ENCODE data around the gene RIIAD1.
"Not testable (repeated sequence)": the region's sequence is repeated elsewhere in the genome, so short reads cannot be mapped to it uniquely, and the experiment has no call there.

RIIAD1 gene

DNA sequence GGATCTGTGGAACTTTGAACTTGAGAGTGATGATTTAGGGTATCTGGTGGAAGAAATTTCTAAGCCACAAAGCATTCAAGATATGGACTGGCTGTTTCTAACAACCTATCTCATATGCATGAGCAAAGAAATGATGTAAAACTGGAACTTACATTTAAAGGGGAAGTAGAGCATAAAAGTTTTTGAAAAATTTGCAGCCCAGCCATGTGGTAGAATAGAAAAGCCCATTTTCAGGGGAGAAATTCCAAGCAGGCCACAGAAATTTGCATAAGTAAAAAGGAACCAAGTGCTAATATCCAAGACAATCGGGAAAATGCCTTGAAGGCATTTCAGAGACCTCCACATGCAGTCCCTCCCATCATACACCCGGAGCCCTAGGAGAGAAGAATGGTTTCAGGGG is 15.7 kb downstream of the RIIAD1 start:
- no peak for DNase-seq (ENCODE audit: low read depth)

DNA sequence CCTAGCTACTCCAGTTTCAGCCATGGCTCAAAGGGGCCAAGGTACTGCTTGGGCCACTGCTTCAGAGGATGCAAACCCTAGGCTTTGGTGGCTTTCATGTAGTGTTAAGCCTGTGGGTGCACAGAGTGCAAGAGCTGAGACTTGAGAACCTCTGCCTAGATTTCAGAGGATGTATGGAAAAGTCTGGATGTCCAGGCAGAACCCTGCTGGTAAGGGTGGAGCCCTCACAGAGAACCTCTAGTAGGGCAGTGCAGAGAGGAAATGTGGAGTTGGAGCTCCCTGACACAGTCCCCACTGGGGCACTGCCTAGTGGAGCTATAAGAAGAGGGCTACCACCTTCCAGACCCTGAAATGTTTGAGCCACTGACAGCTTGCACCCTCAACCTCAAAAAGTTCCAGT is 16.2 kb downstream of the RIIAD1 start:
- no peak for DNase-seq (ENCODE audit: low read depth)

DNA sequence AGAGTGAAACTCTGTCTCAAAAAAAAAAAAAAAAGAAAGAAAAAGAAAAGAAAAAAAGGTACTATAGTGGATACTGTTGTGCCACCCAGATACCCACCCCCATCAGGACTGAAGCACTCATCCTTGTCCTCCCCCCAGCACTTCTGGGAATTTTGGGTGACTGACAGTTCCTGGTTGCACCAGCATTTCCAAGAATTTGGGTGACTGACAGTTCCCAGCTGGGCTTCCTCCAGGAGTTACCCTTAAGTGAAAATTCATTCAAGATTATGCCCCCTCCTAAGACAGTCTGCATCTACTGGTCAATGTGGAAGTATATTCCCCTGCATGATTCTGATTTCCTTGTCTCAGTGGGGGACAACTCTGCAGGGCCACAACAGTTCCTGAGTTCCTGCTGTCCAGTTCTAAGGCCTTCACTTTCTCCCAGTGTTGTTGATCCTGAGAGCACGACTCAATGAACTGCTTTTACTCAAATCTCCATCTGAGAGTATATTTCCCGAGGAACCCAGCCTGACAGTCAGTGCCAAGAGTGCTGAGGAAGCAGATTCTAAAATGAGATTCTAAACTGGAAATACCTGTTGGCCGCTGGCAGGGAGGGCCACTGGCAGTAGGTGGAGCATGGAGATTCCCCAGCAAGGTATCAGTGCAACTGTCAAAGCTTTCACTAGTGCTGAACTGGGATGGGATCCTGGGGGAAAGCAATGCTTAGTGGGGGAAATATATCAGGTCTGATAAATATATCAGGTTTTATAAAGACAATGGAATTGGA is 18.5 kb downstream of the RIIAD1 start:
- DNase-seq (ENCODE audit: low read depth), result no peak

DNA sequence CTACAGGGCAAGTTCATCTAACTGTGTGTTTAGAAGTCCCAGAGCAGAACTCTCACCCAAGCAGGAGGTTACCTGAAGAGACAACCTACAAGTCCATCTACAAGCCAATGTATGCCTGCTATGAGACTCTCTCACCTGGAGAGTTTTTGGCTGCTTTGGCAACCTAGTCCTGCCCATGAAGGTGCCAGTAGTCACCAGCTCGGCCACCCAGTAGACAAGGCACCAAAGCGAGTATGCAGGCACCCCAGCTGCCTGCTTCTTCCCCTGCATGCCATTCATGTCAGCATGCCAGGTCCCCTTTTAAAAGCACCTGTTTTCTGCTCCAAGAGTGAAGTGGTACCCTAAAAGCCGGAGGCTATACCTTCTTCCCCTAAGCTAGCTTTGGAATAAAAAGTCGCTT is 20.2 kb downstream of the RIIAD1 start:
- no peak for DNase-seq (ENCODE audit: low read depth)

DNA sequence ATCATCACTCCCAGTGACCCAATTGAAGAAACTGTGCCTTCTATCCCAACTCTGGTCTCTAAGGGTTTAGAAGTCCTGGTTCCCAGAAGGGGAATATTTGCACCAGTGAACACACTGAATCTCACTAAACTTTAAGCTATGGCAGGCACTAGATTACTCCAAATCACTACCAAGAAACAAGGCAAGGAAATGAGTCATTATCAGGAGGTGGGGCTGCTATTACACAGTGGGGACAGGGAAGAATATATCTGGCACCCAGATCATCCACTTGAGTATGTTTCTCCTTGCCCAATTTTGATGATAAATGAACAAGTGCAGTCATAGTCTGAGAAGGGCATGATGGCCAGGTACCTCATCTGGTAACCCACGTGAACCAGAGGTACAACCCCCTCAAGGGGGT is 35.0 kb downstream of the RIIAD1 start:
- no peak for DNase-seq (ENCODE audit: low read depth)

DNA sequence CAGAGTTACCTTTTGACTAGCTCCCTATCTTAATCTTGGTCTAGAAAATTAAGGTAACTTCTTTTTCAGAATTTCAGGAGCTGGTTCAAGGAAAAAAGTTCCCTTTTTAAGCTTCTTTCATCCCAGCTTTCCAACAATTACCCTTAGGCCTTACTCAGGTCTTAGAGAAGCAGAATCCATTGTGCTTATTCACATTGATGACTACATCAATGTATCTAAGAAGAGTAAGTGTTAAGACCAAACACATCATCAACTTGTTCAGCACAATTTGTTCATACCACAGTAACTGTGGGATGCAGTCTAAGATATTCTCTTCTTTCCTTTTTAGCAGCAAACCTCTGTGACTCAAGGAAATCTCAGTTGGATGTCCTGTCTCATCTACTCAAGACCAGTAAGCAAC is 37.9 kb downstream of the RIIAD1 start:
- no peak for DNase-seq (ENCODE audit: low read depth)

DNA sequence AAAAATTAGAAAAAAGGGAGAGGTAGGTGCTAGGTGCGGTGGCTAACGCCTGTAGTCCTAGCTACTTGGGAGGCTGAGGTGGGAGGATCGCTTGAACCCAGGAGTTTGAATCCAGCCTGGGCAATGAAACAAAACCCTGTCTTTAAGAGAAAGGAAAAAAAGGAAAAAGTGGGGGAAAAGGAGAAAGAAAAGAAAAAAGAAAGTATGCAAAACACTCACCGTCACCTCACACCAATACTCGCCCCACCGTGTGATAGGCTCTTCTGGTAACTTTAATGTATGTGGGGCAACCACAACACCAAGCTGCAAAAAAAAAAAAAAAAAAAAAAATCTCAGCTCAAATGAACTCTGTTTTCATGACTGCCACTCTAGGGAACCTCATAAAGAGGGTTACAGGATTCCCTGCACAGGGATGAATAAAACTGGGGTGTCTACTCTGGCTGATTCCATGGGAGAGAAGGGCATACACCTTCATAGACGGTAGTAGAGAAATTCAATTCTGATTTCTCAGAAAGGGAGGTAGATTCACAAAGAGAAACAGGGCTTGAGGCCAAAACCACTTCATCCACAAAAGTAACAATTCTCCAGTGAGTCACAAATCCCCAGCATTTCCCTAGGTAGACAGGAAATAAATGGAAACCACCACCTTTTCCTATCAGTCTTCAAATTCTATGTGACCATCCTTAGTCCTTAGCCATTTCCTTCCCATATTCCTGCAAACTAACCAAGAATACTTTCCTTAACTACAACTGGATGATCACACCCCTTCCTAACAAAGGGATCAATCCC is 39.5 kb downstream of the RIIAD1 start:
- DNase-seq (ENCODE audit: low read depth), result no peak

DNA sequence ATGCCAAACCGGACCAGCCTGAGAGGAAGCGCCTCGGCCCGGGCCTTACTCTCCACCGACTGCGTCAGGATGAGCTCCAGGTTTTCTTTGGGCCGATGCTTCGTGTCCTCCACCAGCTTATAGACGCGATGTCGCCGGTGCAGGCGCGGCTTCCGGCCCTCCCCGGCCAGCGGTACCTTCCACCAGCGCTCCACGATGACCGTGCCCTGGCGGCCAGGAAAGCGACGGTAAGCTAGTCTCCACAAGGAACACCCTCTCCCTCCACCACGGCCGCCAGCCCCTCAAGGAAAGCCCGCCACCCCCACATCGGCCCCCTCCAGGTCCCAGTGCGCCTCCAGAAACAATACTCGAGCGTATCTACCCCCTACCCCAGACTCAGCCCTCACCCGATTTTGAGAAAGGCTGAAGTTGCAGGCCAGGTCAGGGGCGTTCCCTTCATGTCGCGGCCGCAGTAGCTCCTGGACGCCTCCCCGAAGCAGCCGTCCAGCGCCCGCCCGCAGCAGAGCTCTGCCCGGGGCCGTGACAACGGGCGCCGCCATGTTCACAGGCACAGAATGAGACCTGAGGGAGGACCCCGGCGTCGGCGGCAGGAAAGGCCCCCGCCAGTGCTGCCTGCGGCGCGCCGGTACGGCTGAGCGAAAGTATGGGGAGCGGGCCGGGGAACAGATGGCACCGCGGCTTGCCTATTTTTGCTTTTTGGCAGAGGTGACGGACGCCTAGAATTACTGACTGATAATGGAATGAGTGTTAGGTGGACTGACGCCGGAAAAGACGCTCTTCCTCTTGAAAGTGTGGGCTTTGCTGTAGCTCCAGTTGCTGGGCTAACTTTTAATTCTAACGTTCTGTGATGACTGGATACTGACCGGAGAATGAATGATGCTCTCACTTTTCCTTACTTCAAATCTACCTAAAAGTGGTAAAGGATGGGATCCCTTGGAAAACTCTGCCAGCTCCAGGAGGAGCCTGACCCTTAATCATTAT is 41.9 kb downstream of the RIIAD1 start, which contains the start of gene MRPL9:
TSS of gene MRPL9 (minus strand) at position 556 of the 981 bp plus-strand sequence. CDS start at position 539, 17 bp downstream.
- no peak for DNase-seq (ENCODE audit: low read depth)

DNA sequence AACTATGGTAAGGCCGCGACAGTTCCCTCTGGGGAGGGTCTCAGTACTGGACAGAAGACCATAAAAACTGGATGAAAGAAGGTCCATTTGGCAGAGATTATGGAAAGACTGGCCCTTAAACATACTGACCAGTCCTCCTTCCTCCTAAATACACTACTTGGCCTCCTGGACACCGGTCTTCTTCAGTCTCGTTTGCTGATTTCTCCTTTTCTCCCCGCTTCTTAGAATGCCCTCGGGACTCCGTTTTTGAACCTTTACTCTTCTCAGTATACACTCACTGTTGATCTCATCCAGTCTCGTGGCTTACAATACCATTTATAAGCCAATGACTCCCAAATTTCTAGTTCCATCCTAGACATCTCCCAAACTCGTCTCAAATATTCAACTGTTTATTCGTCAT is 42.7 kb downstream of the RIIAD1 start:
- no peak for DNase-seq (ENCODE audit: low read depth)

DNA sequence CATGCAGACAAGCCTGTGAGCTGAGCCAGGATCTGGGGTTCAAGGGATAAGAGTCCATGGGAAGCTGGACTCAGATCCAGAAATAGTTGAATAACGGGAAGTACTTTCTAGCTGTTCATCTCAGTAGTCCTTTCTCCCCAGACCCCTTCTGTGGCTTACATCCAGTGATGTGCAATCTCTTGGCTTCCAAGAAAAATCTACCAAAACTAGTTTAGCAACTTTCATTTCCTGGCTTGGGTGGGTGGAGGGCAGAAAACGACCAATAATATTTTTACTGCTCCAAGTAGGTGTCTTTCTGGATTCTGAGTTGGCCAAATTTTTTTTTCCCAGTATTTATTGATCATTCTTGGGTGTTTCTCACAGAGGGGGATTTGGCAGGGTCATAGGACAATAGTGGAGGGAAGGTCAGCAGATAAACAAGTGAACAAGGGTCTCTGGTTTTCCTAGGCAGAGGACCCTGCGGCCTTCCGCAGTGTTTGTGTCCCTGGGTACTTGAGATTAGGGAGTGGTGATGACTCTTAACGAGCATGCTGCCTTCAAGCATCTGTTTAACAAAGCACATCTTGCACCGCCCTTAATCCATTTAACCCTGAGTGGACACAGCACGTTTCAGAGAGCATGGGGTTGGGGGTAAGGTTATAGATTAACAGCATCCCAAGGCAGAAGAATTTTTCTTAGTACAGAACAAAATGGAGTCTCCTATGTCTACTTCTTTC is 47.2 kb downstream of the RIIAD1 start:
- DNase-seq (ENCODE audit: low read depth), result not testable (repeated sequence)

DNA sequence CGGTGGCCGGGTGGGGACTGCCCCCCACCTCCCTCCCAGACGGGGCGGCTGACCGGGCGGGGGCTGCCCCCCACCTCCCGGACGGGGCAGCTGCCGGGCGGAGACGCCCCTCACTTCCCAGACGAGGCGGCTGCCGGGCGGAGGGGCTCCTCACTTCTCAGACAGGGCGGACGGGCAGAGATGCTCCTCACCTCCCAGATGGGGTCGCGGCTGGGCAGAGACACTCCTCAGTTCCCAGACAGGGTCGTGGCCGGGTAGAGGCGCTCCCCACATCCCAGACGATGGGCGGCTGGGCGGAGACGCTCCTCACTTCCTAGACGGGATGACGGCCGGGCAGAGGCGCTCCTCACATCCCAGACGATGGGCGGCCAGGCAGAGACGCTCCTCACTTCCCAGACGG is 47.9 kb downstream of the RIIAD1 start:
- not testable (repeated sequence) for DNase-seq (ENCODE audit: low read depth)

DNA sequence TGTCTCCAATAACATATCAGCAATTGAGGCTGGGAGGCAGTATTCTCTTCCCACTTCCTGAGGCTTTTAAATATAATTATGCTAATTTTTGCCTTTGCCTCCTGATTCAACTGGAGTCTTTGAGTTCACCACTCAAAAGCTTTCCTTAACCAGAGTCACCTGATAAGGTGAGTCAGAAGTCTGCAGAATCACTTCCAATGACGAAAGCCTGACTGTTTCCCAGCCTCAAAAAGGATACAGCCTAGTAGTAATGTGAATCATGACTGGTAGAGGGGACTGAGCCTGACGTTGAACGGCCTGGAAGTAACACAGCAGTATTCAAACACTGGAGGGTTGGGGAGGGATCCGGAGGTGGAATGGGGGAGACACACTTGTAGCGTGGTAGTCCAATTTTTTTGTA is 52.4 kb downstream of the RIIAD1 start:
- no peak for DNase-seq (ENCODE audit: low read depth)

DNA sequence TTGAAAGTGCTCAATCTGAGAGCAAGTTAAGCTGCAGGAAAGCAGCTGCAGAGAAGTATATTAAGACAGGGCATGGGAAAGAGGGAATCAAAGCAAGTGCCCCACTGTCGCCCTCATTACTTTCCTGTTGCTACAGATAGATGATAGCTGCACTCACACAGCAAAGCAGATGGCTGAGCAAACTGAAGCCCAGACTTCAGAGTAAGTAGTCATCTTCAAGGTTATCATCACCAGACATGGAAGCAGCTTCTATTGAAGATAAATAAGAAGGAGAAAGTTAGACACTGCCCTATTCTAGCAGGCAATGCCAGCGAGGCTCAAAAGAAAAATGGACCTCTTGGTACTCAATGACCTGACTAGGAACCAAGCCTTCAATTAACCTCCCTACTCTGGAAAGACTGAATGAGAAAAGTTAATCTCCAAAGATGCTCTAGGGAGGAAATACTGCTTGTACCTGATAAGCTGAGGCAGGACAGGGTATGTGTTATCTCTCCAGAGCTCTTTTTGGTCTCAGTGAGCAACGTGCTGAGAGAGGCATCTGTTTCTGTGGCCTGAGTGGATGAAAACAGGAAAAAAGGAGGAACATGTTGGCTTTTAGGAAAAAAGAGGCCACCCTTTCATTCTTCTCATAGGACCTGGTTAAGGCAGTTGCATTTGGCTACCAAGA is 53.1 kb downstream of the RIIAD1 start:
- DNase-seq (ENCODE audit: low read depth), result peak; percentile 44

DNA sequence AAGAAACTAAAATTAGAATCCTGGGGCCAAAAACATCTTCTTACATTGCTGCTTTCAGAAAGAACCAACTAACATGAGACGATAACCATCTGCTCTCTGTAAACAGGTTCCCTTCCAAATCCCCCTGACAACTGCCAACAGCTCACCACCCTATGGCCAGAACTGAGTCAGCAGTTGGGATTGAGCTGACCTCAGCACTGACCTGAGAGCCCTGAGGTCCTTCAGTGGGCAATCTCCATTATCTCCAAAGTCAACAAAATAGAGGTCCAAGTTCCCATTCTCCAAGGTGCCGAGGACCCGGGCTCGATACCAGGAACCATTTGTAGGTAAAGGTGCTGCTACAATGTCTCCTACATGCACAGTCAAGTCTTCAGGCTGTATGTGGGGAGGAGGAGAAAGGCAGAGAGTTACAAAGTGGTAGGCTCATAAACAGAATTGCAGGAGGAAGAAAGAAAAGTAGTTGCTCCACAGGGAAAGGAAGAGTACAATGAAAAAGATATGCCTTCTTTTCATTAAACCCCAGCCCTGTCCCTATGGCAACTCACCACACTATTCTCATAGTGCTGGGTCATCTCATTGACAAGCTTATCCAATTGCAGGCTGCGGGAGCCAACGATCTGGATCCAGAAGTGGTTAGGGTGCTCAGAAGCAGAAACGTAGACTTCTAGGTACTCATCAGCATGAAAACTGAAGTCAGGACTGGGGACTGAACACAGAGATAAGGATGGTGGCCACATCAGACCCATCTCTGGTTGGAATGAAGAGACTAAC is 54.8 kb downstream of the RIIAD1 start:
- DNase-seq (ENCODE audit: low read depth), result no peak

DNA sequence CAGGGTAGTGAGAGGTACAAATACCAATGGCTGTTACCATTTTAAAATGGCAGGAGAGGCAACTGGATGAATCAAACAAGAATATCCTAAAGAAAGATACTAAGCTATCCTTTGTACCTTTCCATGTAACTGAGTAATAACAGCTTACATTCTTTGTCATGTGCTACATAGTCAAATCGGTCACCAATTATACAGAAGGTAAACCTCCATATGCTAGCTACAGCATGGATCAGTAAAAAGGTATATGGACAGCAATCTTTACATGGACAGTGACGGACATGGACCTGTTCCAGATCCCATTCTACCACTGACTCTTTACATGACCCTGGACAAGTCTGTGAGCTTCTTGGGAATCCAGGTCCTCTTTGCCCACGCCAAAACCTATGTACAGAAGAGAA is 55.3 kb downstream of the RIIAD1 start:
- DNase-seq (ENCODE audit: low read depth), result no peak

DNA sequence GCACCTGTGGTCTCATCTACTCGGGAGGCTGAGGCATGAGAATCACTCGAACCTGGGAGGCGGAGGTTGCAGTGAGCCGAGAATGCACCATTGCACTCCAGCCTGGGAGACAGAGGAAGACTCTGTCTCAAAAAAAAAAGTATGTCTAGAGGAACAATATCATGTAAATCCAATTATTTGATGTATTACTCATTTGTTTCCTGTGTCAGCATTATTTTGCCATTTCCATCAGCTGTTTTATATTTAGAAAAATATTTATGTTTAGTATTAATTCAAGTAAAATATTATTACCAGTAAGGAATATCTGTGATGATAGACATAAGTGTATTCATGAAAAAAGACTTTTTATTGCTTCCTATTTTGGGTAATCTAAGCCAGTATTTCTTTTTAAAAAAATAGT is 56.0 kb downstream of the RIIAD1 start:
- no peak for DNase-seq (ENCODE audit: low read depth)
